Hematopoietic multipotent progenitor cell treated with erythropoietin and hydrocortisone succinate and interleukin-3 and kit ligand, for 4 days (in vitro differentiated cells): ENCODE data around the gene SMCO4.

Source experiments
- DNase-seq: peaks from one replicate; pipeline ENCODE4 v3.0.0-alpha.2; 2015

The SMCO4 gene

DNA sequence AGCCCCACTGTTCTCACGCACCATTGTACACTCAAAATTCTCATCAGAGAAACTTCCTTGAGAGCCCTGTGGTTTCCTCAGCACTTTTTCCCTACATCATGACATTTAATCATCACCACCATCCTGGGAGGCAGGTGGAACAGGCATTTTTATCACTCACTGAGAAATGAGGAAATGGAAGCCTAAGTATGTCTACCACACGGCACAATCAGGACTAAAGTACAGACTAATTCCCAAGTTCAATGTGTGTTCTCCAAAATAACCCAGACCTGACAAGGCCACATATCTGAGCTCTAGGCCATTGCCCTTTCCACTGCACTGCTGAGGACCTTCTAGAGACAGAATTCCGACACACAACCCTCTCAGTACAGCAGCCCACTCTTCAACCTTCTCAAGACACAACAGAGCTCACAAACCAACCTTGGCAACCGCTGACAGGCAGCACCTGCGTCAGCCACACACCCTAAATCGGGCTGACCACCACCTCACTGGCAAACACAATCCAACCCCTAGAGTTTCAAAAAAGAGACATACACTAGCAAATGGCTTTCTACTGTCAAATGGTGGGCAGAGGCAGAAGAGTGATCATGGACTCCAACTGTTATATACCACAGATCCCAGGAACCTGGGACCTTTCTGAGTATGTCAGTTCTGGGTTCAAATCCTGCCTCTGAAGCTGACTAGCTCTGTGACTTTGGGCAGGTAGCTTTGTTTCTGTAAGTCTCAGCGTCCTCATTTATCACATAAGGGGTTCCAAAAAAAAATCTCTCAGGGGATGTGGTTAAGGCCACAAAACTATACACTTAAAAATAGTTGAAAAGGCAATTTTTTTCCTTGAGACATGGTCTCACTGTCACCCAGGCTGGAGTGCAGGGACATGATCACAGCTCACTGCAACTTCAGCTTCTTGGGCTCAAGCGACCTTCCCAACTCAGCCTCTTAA is 16.3 kb downstream of the SMCO4 start:
- DNase-seq = no peak

GRCh38 chr11:93526346-93526633 is 16.9 kb downstream of the SMCO4 start:
- no peak for DNase-seq

- DNase-seq = peak; percentile 45
Measured at GRCh38 chr11:93525601-93526345, 17.4 kb downstream of the SMCO4 start.

DNA sequence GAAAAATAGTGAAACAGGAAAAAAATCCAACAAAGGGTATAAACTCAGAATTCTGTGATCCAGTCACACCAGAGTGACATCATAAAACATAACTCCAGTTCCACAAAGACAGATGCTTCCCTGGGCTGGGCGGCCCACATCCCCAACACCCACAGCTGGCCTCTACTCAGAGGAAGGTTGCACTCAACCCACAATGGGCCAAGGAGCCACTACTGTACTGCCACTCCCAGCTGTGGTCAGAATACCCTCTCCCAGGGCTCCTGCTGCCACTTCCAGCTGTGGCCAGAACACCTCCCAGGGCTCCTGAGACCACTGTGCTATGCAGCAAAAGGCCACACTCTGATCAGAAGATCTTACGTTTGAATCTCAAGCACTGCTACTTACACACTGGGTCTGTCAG is 18.3 kb downstream of the SMCO4 start:
- no peak for DNase-seq

DNA sequence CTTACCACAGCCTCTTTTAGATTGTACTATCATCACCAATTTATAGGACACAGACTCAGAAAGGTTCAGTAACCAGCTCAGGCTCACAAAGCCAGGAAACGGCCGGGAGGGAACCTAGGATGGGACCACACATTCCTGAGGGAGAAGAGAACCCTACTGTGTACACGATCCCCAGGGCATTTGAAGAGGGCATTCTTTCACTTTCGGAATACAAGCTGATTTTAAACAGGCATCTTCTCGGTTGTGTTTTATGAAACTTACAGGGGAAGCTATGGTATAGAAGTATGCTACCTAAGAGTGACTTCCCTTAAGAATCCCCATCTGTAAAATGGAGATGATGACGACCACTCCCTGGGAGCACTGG is 19.0 kb downstream of the SMCO4 start:
- DNase-seq = no peak

DNA sequence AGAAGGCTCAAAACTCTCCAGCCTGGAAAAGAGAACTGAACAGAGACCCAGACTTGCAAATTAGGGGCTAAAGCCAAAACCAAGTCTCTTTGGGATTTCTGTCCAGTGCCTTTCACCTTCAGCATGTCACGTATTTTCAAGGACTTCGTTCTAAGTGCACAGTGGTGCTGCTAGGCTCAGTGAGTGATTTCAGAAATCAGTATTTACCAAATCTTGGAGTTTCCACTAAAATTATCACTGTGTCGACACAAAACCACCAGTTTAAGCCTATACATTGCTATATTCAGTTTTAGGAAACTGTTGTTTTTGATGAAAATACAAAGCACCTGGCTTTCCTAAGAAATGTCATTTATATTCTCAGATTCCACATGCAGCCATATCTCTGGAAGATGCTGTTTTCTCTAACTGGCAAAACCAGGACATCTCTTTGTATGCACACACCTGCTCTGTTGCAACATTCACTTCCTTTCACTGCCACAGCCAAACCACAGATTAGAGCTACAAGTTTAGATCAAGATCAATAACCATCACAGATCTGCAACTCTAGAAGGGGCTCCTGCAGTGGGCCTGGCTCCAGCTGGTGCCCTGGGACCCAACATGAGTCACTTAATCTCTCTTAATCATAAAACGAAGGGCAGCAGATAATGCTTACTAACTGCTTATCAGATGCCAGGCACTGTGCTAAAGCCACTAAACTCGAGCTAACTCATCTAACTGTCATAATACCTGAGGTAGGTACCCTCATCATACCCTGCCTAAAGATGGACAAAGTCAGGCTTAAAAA is 22.3 kb downstream of the SMCO4 start:
- peak; percentile 65 for DNase-seq

GRCh38 chr11:93519179-93519578 is 24.0 kb downstream of the SMCO4 start:
- DNase-seq = no peak

- DNase-seq = no peak
Measured at GRCh38 chr11:93518081-93518480, 25.1 kb downstream of the SMCO4 start.

DNA sequence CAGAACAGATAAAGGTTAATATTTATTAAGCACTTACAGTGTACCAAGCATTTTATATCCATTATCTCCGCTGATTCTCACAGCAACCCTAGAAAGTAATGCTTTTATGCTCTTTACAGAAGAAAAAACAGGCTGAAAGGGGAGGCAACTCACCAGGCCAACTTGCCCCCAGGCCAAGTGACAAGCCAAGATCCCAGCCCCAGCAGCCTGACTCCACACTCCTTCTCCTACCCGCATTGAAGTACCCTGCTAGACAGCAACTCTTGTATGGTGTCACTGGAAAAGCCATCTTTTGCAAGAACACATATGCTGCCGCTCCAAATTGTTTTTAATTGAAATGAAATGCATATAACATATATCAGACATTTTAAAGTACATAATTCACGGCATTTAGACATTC is 25.6 kb downstream of the SMCO4 start:
- DNase-seq = no peak

DNA sequence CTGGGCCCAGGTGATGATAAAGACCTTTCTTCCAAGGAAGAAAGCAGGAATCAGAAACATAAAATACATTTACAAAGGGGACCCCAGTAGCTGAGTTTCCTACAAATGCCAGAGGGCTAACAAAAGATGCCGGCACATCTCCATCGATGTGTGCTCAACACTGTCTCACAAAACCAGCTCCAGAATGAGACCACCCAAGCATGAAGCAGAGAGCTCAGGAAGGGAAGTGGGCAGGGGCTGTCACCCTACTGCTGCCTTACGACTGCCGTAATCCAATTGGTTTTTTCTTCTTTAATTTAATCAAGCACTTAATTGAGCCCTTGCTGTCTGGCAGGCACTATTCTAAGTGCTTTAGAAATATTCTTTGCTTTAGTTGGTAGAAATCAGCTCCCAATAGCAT is 26.1 kb downstream of the SMCO4 start:
- DNase-seq = no peak

- DNase-seq = no peak
Measured at GRCh38 chr11:93515441-93516025, 27.7 kb downstream of the SMCO4 start.

DNA sequence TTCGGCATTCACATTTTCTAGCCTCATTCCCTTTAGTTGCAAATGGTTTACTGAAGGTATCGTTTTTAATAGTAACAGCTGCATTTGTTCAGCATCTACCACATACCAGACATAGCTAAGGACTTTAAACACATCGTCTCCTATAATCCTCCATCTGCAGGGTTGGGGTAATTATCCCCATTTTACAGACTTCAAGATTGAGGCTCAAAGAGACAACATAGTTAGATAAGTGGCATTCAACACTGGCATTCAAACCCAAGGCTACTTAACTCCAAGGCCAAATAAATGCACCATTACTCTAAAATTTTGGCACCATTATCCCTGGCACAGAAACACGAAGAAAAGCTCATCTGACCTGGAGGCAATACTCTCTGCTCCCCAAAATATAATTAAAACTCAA is 28.5 kb downstream of the SMCO4 start:
- no peak for DNase-seq

GRCh38 chr11:93513772-93514171 is 29.4 kb downstream of the SMCO4 start:
- DNase-seq = no peak

DNA sequence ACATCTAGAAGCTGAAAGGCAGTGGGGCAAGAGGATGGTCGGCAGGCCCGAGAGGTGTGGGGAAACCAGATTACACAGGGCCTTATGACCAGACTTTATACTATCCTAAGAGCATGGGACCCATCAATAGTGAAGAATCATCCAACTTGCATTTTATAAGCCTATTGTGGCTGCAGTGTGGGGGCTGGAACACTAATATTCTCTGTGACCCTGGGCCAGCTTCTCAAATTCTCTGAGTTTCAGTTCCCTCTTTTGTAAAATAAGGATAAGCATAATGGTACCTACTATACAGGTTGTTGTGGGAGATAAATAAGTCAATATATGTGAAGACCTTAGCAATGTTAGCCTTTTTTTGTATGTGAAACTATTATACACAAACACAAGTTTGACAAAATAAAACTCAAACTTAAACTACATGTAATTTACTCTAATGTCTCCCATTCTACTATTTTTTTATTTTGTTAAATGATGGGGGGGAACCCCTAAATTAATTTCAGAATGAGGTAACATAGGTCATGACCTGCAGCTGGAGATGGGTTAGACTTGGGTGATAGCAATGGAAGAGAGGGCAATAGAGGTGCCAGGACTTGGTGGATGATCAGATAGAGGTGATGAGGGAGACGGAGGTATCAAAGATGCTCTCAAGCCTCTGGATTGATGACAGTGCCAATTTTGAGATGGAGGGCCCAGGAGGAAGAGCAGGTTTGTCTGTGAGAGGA is 30.1 kb downstream of the SMCO4 start:
- no peak for DNase-seq

GRCh38 chr11:93512073-93512475 is 31.1 kb downstream of the SMCO4 start:
- no peak for DNase-seq

GRCh38 chr11:93510196-93510873 is 32.9 kb downstream of the SMCO4 start:
- DNase-seq = no peak

DNA sequence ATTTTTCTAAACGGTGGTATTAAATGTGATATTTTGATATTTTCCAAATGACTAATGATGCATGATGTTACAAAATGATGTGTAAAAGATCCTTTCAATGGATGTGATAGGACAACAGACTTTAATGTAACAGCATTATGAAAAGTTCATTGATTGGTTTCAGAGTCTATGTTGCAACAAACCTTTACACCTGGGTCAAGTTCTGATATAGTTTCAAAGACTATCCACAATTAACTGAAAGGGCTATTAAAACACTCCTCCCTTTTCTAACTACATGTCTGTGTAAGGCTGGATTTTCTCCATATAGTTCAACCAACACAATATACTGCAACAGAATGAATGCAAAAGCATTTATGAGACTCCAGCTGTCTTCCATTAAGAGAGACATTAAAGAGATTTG is 35.7 kb downstream of the SMCO4 start:
- no peak for DNase-seq

DNA sequence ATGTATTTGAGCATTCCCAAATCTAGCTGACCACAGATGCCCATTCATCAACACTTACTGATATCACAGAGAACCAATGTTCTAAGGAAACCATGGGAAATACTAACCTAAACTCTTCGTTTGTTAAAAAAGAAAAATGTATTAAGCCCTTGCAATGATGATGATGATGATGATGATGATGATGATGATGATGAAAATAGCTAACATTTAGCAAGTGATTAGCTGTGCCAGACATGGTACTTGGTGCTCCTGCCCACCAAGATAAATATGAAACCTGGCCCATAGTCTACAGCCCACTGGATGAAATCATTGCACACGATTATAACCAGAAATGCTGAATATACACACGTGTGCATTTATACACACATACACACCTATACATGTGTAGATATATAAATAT is 37.5 kb downstream of the SMCO4 start:
- DNase-seq = no peak

DNA sequence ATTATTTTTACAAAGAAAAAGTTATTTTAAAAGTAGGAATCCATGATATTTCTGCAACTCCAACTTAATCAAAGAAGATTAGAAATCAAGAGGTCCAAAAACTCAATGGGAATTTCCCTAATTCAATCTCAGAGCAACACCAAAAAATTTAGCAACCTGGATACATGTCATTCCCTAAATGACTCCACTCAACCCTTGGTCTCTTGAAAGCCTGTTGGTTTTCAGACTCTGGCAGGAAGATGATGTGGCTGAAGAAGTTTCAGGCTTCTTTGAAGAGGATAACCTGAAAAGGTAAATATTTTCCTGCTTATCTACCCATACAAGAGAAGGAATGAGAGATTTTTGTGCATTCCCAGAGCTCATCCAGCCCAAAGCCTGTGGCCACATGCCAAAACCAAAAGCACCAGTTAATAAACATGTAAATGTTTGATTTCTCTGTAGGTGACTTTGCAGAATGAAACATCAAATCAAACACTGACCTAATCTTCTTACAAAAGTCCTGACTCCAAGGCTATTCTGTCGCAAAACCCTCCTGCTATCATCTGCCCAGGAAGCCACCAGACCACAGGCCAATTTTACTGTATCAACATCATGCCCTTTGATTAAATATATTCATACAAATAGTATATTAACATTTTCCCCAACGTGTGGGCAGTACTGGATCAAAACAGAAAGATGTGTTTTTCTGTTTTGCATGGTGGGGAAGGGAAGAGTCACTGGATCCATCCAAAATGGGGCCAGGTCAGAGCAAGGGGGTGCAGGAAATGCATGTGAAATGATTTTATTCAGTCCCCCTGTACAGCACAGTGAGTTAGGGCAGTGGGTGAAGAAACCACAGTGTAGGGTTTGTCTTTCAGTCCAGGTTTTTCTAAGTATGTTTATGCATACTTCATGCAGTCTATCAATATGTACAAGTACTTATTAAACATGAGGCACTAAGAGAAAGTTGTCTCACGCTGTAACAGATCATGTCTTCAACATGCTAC is 38.8 kb downstream of the SMCO4 start:
- DNase-seq = no peak

GRCh38 chr11:93501856-93502255 is 41.3 kb downstream of the SMCO4 start:
- DNase-seq = no peak

DNA sequence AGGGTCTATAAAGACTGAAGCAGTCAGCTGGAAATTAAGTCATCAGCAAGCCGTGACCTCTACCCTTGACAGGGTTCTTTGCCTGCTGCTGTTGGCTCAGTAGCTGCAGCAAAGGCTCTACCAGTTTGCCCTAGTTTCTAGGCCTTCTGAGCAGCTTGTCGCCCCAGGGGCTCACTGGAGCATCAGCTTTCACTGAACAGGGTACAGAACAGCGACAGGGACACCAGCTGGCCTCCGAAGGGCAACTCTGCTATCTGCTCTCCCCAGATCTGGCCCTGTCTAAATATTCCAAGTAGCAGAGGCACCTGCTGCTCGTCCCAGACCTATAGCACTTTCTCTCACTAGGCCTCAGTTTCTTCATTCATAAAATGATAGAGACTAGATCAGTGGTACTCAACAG is 42.4 kb downstream of the SMCO4 start:
- DNase-seq = no peak
